Activated CD4-positive, alpha-beta T cell treated with anti-CD3 and anti-CD28 coated beads, Interleukin-2, amount 50 U/mL, for 24 hours (primary cell): Measurements from ENCODE around the gene MROH7.

Source experiments
- DNase-seq, 2 donors: peaks; one replicate each; pipeline ENCODE4 v3.0.0-alpha.2; 2020; ENCODE audit warnings: low read depth in 1 of 2, low spot score in 1 of 2

Gene MROH7

DNA sequence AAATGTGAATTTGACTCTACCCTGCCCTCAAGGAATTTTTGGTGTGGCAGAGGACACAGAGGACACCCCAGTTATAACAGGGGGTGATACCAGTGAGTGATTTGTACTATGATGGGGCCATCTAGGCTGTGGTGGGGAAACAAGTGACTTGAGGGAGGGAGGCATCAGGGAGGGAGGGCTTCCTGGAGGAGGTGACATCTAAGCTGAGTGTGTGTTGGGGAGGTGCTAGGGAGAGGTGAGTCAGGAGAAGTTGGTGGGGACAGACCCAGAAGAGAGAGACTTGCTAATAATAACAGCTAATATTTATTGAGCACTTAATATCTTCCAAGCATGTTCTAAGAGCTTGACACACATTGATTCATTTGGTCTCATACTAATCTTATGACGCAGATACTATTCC lies 54.2 kb downstream of the MROH7 start:
- DNase-seq = no peak

- no peak for DNase-seq
These were observed 54.7 kb downstream of the MROH7 start for GRCh38 chr1:54696262-54696661.

DNA sequence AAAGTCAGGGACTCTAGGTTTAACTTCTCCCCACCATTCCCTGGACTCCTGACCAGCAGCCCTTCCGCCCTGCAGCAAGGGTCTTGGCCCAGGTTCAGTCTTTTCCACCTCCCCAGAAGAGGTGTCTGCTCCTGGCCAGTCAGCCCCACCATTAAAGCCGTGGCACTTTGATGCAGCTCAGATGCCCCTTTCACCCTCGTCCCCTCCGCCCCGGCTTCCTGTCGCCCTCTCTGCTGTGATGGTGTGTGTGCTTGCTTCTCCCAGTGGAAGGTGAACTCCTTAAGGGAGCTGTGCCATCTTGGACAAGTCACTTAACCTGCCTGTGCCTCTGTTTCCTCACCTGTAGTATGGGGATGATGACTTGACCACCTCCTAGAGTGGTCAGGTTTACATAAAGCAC lies 56.3 kb downstream of the MROH7 start:
- no peak for DNase-seq

DNA sequence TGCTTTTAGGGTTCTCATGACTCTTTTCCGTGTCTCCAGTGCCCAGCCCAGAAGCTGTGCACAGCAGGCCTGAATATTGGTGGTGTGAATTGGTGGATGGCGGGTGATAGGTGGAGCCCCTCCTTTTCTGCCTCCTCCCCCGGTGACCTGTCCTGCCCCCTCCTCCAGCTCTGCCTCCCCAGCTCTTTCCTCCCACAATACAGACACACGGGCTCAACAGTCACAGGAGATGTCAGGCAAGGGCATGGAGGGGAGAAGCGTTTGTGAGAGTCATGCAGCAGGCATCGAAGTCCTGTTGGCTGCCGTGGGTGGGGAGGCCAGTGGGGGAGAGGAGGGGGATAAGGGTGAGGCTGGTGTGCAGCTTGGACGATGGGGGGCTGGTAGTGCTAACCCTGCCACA lies 56.8 kb downstream of the MROH7 start:
- DNase-seq = no peak

GRCh38 chr1:54699936-54700525 lies 58.4 kb downstream of the MROH7 start:
- DNase-seq = no peak

GRCh38 chr1:54701066-54701465 lies 59.5 kb downstream of the MROH7 start:
- no peak for DNase-seq

DNA sequence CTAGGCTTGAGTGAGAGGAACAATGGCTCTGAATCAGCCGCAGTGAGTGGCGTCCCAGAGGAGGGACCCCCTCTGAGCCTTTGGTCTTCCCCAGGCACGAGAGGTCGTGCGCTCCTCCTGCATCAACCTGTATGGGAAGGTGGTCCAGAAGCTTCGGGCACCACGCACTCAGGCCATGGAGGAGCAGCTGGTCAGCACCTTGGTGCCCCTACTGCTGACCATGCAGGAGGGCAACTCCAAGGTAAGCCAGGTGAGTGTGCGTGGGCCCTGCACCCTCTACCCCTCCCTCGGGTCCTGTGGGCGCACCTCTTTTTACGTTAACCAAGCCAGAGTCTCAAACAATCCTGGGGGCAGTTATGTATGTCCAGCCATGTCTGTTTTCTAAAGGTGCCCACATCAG lies 60.4 kb downstream of the MROH7 start:
- DNase-seq = no peak

DNA sequence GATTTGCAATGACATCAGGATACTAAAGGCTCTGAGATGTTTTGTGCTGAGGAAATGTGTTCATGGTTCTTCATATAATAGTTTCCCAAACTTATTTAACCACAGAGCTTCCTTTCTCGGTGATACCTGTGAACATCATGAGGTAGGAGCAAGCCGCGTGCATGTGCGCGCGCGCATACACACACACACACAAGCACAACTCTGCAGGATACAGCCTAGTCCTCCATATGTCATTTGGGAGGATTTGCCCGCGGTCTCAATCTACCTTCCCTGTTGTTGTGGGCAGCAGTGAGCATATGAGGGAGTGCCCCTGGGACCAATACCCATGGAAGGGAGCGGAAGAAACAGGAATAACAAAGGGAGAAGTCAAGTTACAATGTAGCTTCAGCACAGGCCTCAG lies 61.9 kb downstream of the MROH7 start:
- no peak for DNase-seq

GRCh38 chr1:54705153-54705552 lies 63.6 kb downstream of the MROH7 start:
- no peak for DNase-seq

GRCh38 chr1:54706419-54706818 lies 64.8 kb downstream of the MROH7 start:
- DNase-seq = no peak

- no peak for DNase-seq
These were observed 66.8 kb downstream of the MROH7 start for GRCh38 chr1:54708385-54708784.

- DNase-seq = no peak
These were observed 68.1 kb downstream of the MROH7 start for GRCh38 chr1:54709547-54710292.

- no peak for DNase-seq
These were observed 68.8 kb downstream of the MROH7 start for GRCh38 chr1:54710434-54710833.

GRCh38 chr1:54710841-54711240 lies 69.3 kb downstream of the MROH7 start:
- no peak for DNase-seq

GRCh38 chr1:54711536-54711935 lies 70.0 kb downstream of the MROH7 start:
- no peak for DNase-seq

DNA sequence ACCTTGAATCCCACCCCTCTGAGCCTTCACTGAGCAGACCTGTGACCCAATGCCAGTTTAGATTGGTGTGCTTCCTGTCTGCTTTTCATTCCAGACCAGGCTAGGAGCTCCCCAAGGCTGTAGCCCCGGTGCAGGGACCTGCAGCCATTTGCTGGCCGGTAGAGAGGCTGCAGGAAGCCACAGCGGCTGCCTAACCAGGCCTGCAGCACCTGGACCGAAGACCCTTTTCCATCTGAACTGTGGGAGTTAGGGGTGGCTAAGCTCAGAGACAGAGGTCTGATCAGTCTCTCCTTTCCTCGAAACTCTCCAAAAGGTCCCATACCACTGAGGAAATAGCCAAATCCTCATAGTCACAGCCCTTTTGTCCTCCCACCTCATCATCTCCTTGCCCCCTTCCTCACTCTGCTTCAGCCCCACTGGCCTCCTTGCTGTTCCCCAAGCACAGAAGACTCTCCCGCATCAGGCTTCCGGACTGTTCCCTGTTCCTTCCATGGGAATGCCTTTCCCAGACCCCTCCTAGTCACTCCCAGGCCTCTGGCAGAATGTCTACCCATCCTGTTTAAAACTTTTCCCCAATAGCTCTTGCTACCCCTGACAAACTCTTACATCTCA lies 73.4 kb downstream of the MROH7 start:
- no peak for DNase-seq

- DNase-seq = peak; percentile 77 to 82
These were observed 74.1 kb downstream of the MROH7 start, which contains the start of gene TTC4 for GRCh38 chr1:54715493-54716298. Gene TTC4 (plus strand): TSS chr1:54715861. CDS start chr1:54715909, 48 bp downstream.

DNA sequence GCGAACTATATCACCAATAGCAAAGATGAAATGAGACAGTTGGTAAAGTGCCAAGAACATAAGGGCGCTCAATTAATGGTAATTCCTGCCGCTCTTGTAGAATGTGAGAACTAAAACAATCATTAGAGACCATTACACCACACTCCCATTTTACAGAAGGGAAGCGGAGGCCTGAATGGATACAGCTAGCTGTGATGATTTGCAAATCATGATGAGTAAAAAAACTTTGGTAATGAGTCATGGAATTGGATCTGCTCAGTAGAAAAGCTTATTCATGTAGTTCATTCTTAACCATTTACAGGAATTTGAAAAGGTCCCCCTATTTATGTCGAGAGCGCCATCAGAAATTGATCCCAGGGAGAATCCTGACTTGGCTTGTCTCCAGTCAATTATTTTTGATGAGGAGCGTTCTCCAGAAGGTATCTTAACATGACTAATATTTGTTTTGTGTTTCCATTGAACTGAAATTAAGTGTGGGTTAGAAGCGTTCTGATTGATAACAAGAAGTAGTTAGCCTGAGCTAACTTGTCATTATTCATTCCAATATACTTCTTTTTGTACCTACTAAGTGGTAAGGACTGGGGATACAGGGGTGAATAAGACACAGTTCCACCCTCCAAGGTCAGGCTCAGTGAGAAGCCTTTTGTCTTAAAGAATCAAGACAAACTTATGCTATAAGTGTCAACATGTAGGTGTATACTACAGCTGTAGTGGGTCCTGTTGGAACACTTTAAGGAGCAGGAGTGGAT lies 74.9 kb downstream of the MROH7 start:
- peak in 1 of 2 donors; percentile 18 for DNase-seq

DNA sequence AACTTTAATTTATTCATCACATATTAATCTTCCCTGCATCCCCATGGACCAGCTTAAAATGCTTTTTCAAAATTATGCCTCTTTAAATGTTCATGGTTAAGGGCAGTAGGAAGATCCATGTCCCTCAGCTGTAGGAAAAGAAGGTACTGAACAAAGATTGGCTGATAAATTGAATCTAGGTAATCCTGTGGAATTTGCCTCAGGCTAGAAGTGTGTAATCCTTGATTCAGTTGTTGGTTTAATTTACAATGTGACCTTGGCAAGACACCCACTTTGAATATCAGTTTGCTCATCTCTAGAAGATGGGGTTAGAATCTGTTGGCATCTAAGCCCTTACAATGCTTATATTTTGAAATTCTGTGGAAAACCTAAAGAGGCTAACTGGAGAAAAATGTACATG lies 80.1 kb downstream of the MROH7 start:
- DNase-seq = no peak

GRCh38 chr1:54723985-54724384 lies 82.4 kb downstream of the MROH7 start:
- DNase-seq = no peak

GRCh38 chr1:54724771-54725170 lies 83.2 kb downstream of the MROH7 start:
- no peak for DNase-seq
